Astrocyte of the spinal cord (primary cell): ENCODE data around the gene CRYBG3.

Experiments used
- DNase-seq: peaks from one replicate; pipeline ENCODE4 v3.0.0; 2011; ENCODE audit warnings: low read depth, low spot score
- H3K4me3 ChIP-seq: 2 replicates; pipeline ENCODE4 v1.5.1; 2011; ENCODE audit warnings: low read depth, mild to moderate bottlenecking, low read length, moderate library complexity
- CTCF ChIP-seq: IDR thresholded peaks from 2 replicates; pipeline ENCODE4 v1.5.1; 2012; ENCODE audit warnings: low read depth, mild to moderate bottlenecking, low read length, inconsistent platforms
- in situ Hi-C: cut with HindIII; loops from 2 replicates; pipeline ENCODE4 v1.10.0; 2017; ENCODE audit warnings: low sequenced_read_pairs

CRYBG3 gene

GRCh38 chr3:97942801-97943546 lies 121.2 kb downstream of the CRYBG3 start:
- in situ Hi-C loops: no loop called here
- peak; percentile 33 for DNase-seq
- no peak overlapping the region for H3K4me3 ChIP-seq
- no peak for TF ChIP-seq CTCF

GRCh38 chr3:97948351-97949109 lies 126.7 kb downstream of the CRYBG3 start:
- no peak for TF ChIP-seq CTCF
- no peak overlapping the region for H3K4me3 ChIP-seq
- no peak for DNase-seq
- in situ Hi-C loops: no loop called here

- H3K4me3 ChIP-seq: no peak overlapping the region
- in situ Hi-C loops: no loop called here
- no peak for DNase-seq
- TF ChIP-seq CTCF: no peak
These were observed 127.3 kb downstream of the CRYBG3 start for GRCh38 chr3:97949110-97949485.

- TF ChIP-seq CTCF: no peak
- no peak overlapping the region for H3K4me3 ChIP-seq
- in situ Hi-C loops: no loop called here
- DNase-seq: no peak
These were observed 127.9 kb downstream of the CRYBG3 start for GRCh38 chr3:97949743-97950142.

GRCh38 chr3:97950360-97950759 lies 128.5 kb downstream of the CRYBG3 start:
- in situ Hi-C loops: no loop called here
- TF ChIP-seq CTCF: no peak
- DNase-seq: no peak
- H3K4me3 ChIP-seq: no peak overlapping the region

GRCh38 chr3:97952280-97952679 lies 130.5 kb downstream of the CRYBG3 start:
- no peak for DNase-seq
- in situ Hi-C loops: no loop called here
- TF ChIP-seq CTCF: no peak
- H3K4me3 ChIP-seq: no peak overlapping the region
